SK-MEL-5 (cell line): ENCODE data around the gene CAMSAP1. TPM values are rescaled to one million over a fixed set of nuclear protein-coding genes. Genes with fewer than 3 reads are reported as not detected.
A peak's percentile ranks its signal among the peaks of the same experiment; 100 is the strongest.

Experiments
- DNase-seq: peaks from one replicate; pipeline ENCODE4 v3.0.0-alpha.2; 2016; ENCODE audit warnings: low read depth, low spot score
- in situ Hi-C: cut with HindIII; loops from 2 replicates; pipeline ENCODE4 v1.10.0; 2016; ENCODE audit warnings: low sequenced_read_pairs, high pct_unique_total_duplicates, low pct_unique_long_range_greater_than_20kb
- total RNA-seq: library from RNA; depleted of rRNA; stranded (reverse); fragments of >200 nt; shearing (Covaris generic); gene quantifications from 2 replicates; pipeline ENCODE4 v1.2.3, GENCODE V29; 2014

The CAMSAP1 gene
- total RNA-seq, 1 experiment from 2014 or later = 14.7 TPM

GRCh38 chr9:135814421-135815095 is 92.8 kb downstream of the CAMSAP1 start:
- in situ Hi-C loops = no loop called here
- no peak for DNase-seq

GRCh38 chr9:135813671-135814290 is 93.6 kb downstream of the CAMSAP1 start:
- in situ Hi-C loops = no loop called here

DNA sequence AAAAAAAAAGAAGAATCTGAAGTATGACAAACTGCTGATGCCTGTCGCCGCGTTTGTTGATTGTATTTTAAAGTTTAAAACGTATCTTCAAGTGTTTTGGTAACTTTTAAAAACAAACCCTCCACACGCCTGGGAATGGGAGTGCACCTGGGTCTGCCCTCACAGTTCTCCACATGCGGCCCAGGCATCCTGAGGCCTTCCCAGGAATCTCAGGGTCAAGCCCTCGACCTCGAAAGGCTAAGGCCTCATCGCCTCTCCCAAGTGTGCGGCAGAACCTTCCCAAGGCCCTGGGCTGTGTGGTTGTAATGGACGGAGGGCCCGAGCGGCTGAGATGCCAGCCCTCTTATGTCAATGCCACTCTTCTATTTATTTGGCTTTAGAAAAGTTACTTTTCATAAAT is 94.4 kb downstream of the CAMSAP1 start:
- in situ Hi-C loops = no loop called here
- no peak for DNase-seq

More at GRCh38 chr9:135813671-135814290, 93.6 kb downstream of the CAMSAP1 start:
- DNase-seq = no peak

DNA sequence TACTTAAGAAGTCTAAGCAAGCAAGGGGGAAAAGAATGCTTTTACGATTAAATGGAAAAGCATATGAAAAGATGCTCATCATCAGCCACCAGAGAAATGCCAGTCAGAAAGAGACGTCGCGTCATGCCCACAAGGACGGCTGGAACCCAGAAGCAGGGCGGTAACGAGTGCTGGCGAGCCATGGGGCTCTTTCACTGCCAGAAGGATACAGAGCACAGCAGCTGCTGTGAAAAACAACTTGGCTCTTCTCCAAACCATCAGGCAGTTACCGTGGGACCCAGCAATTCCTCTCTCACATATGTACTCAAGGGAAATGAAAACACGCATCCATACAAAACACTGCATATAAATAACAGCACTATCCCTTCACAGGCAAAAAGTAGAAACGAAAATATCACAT is 95.5 kb downstream of the CAMSAP1 start:
- in situ Hi-C loops = no loop called here
- DNase-seq = no peak

GRCh38 chr9:135810806-135811575 is 96.4 kb downstream of the CAMSAP1 start:
- DNase-seq = no peak
- in situ Hi-C loops = no loop called here

DNA sequence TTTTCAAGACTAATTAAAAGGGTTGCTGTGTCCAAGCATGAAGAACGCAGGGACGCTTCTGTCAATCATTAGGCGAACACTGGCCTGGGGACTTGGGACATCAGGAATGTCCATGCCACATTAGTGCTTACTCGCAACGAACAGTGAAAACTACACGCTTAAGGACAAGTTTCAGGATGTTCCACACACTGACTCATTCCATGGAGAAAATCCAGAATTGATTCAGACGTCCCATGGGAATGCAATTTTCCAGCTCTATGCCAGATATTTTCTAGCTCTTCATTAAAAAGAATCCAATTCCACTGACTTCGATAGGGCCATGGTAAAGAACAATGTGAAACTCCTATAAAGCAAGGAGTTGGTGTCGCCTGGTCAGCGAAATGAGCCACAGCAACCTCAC is 98.2 kb downstream of the CAMSAP1 start:
- in situ Hi-C loops = no loop called here
- DNase-seq = no peak

- no peak for DNase-seq
- in situ Hi-C loops = no loop called here
These were observed 101.8 kb downstream of the CAMSAP1 start for GRCh38 chr9:135805422-135806022.

DNA sequence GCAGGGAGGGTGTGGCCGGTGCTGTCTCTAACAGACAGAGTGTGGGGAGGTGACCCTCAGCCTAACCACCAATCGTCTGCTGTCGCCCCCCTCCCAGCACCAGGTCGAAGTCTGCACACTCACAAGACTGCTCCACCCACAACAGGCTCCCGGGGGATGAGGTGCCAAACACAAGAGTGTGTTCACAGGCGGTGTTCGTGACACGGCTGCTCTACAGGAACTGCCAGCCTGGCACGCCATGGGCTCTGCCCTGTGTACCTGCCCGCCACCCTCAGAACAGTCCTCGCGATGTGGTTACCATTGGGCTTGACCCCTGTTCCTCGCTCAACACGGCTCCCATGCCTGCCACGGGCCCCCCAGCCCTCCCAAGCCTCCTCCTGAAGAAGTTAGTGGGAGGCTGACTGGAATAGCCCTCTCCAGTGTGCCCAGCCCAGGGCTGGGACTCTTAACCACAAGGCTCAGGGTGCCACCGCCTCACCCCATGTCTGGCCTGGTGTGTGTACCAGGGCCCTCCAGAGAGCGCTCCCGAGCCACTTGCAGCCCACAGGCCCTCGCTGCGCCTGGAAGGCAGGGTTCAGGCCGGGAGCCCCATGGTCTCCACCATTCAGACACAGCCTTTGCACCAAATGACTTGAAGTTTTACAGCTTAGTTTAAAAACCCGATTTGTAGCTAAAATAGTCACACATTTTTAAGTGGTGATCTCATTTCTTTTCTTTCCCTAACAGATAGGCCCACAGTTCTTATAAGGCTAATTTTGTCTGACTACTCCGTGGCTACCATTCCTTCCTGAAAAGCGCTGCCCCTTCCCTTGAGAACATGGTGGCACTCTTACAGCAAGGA is 102.5 kb downstream of the CAMSAP1 start:
- no peak for DNase-seq
- in situ Hi-C loops = no loop called here

GRCh38 chr9:135803441-135803840 is 103.9 kb downstream of the CAMSAP1 start:
- in situ Hi-C loops = no loop called here
- no peak for DNase-seq

- no peak for DNase-seq
- in situ Hi-C loops = no loop called here
These were observed 104.4 kb downstream of the CAMSAP1 start for GRCh38 chr9:135802876-135803419.

GRCh38 chr9:135801070-135801469 is 106.3 kb downstream of the CAMSAP1 start:
- in situ Hi-C loops = no loop called here
- DNase-seq = no peak

- no peak for DNase-seq
- in situ Hi-C loops = no loop called here
These were observed 108.1 kb downstream of the CAMSAP1 start for GRCh38 chr9:135799261-135799660.

GRCh38 chr9:135798263-135798585 is 109.1 kb downstream of the CAMSAP1 start:
- in situ Hi-C loops = no loop called here
- no peak for DNase-seq

GRCh38 chr9:135797507-135798262 is 109.7 kb downstream of the CAMSAP1 start:
- in situ Hi-C loops = no loop called here
- peak; percentile 62 for DNase-seq

DNA sequence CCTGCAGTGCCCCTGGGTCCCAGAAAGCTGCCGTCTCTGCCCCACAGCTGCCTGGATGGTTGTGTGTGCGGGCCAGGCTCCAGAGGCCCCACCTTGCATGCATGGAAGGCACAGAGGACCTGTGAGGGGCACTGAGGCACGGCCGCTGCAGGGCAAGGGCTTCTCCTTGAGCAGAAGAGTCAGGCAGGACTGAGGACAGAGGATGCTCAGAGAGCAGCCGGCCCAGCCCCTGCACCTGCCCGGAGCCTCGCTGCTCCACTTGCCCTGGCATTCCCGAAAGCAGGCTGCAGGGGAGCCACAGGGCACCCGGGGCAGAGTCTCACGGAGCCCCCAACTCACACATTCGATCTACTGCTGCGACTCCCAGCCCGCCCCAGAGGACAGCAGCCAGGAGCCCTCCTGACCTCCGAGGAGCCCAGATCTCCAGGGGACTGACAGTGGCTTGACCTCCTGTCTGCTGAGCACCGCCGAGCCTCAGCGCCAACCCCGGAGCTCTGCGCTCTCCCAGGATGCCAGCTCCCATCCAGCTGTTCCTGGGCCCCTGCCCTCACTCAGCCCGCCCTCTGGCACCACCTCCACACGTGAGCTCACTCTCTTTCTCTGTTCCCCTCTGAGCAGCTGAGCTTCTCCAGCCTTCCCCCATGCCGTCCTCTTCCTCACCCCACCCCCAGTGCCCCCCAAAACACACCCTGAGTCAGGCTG is 110.4 kb downstream of the CAMSAP1 start:
- in situ Hi-C loops = no loop called here
- no peak for DNase-seq

GRCh38 chr9:135795391-135795790 is 112.0 kb downstream of the CAMSAP1 start:
- no peak for DNase-seq
- in situ Hi-C loops = no loop called here
